ENCODE data around the gene ANKAR. TPM values are rescaled to one million over a fixed set of nuclear protein-coding genes. Genes with fewer than 3 reads are reported as not detected.
"Not testable (repeated sequence)": the region's sequence is repeated elsewhere in the genome, so short reads cannot be mapped to it uniquely, and the experiment has no call there.

Gene ANKAR
- total RNA-seq, 1 experiment from 2014 or later = 3.9 TPM

- no peak for DNase-seq
- Histone ChIP-seq H3K9me3 (no peaks in the 10 kb centered on the region), H3K4me3 (no peak overlapping the region), H3K27me3 (no peaks in the 10 kb centered on the region), H3K36me3 (0 out of 2 replicates have a peak, but pooled peaks cover 5% of the 10 kb centered on the region)
These were observed 10.3 kb downstream of the ANKAR start for GRCh38 chr2:189684811-189685210.

GRCh38 chr2:189685540-189686229 lies 11.2 kb downstream of the ANKAR start:
- Histone ChIP-seq H3K9me3 (no peaks in the 10 kb centered on the region), H3K4me3 (no peak overlapping the region), H3K36me3 (peaks cover 5% of the 10 kb centered on the region; the same call in 1 of the 2 replicates), H3K27me3 (no peaks in the 10 kb centered on the region)
- DNase-seq = peak; percentile 36

- not testable (repeated sequence) for DNase-seq, H3K9me3 ChIP-seq, H3K36me3 ChIP-seq, H3K4me3 ChIP-seq, H3K27me3 ChIP-seq
These were observed 13.3 kb downstream of the ANKAR start for GRCh38 chr2:189687796-189688195.

- no peaks in the 10 kb centered on the region for H3K9me3 ChIP-seq
- H3K4me3 ChIP-seq = no peak overlapping the region
- no peaks in the 10 kb centered on the region for H3K36me3 ChIP-seq
- DNase-seq = no peak
- no peaks in the 10 kb centered on the region for H3K27me3 ChIP-seq
These were observed 21.8 kb downstream of the ANKAR start for GRCh38 chr2:189696223-189696622.

DNA sequence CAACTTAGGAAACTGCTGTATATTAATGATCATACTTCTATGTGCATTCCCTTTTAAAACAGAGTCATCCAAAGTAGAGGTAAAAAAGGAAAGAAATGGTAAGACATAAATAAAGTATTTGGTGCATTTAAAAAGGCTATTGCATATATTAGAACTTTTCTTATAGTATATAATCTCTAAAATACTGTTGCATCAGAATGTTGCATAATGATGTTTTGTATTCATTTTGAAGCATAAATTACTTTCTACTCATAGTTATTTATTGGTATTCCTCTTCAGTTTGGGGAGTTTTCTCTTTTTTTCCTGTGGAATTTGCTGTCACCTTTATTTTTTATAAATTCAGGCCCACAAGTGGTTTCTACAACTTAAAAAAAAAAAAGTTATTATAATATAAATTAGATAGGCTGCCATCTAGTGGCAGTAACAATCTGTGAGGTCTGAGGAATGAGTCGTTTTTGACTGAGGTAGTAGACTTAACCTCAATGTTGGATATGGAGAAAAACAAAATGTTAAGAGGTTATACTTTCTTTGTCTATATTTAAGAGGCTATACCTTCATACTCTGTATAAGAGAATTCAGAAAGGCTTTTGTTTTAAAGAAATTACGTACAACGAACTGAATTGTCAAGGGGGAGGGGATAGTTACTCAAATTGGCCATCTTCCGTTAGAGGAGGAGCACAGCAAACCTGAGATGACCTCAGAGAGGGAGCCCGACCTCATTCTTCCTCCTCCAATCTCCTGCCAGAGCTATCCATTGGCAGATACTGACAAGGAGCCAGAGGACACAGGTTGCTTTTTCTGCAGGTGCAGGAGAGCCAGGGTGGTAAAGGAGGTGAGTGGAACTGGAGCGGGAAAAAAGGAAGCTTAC lies 23.8 kb downstream of the ANKAR start:
- Histone ChIP-seq H3K27me3 (no peaks in the 10 kb centered on the region), H3K9me3 (no peaks in the 10 kb centered on the region), H3K36me3 (no peaks in the 10 kb centered on the region), H3K4me3 (no peak overlapping the region)
- no peak for DNase-seq

DNA sequence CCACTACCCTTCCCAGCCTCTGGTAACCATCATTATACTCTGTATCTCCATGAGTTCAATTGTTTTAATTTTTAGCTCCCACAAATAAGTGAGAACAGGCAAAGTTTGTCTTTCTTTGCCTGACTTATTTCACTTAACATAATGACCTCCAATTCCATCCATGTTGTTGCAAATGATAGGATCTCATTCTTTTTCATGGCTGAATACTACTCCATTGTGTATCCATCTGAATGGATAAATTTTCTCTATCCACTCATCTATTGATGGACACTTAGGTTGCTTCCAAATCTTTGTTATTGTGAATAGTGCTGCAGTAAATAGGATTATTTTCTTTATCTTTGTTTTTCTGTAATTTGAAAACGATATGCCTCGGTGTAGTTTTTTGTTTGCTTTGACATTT lies 26.2 kb downstream of the ANKAR start:
- DNase-seq = no peak
- no peaks in the 10 kb centered on the region for H3K27me3 ChIP-seq
- no peaks in the 10 kb centered on the region for H3K9me3 ChIP-seq
- H3K36me3 ChIP-seq = no peaks in the 10 kb centered on the region
- H3K4me3 ChIP-seq = no peak overlapping the region

GRCh38 chr2:189702071-189702470 lies 27.6 kb downstream of the ANKAR start:
- DNase-seq = no peak
- H3K27me3 ChIP-seq = no peaks in the 10 kb centered on the region
- H3K36me3 ChIP-seq = no peaks in the 10 kb centered on the region
- no peak overlapping the region for H3K4me3 ChIP-seq
- no peaks in the 10 kb centered on the region for H3K9me3 ChIP-seq

- no peaks in the 10 kb centered on the region for H3K27me3 ChIP-seq
- H3K36me3 ChIP-seq = no peaks in the 10 kb centered on the region; the same call in 1 of the 2 replicates
- H3K9me3 ChIP-seq = no peaks in the 10 kb centered on the region; the same call in 1 of the 2 replicates
- H3K4me3 ChIP-seq = no peak overlapping the region
- no peak for DNase-seq
These were observed 35.2 kb downstream of the ANKAR start for GRCh38 chr2:189709501-189710221.

DNA sequence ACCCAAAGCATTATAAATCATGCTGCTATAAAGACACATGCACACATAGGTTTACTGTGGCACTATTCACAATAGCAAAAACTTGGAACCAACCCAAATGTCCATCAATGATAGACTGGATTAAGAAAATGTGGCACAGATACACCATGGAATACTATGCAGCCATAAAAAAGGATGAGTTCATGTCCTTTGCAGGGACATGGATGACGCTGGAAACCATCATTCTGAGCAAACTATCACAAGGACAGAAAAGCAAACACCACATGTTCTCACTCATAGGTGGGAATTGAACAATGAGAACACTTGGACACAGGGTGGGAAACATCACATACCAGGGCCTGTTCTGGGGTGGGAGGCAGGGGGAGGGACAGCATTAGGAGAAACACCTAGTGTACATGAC lies 43.1 kb downstream of the ANKAR start:
- DNase-seq, H3K27me3 ChIP-seq, H3K9me3 ChIP-seq, H3K4me3 ChIP-seq, H3K36me3 ChIP-seq: not testable (repeated sequence)

GRCh38 chr2:189719571-189719970 lies 45.1 kb downstream of the ANKAR start:
- no peak for DNase-seq
- H3K27me3 ChIP-seq = no peaks in the 10 kb centered on the region
- H3K36me3 ChIP-seq = no peaks in the 10 kb centered on the region
- no peaks in the 10 kb centered on the region for H3K9me3 ChIP-seq
- no peak overlapping the region for H3K4me3 ChIP-seq

- no peaks in the 10 kb centered on the region for H3K9me3 ChIP-seq
- no peaks in the 10 kb centered on the region for H3K36me3 ChIP-seq
- no peak overlapping the region for H3K4me3 ChIP-seq
- DNase-seq = no peak
- H3K27me3 ChIP-seq = no peaks in the 10 kb centered on the region
These were observed 48.7 kb downstream of the ANKAR start for GRCh38 chr2:189723192-189723591.

Other genes starting within 250 kb of the ANKAR start
- 52.8 and 68.4 TPM in 2 replicates for gene WDR75, start 233.2 kb upstream of the ANKAR start, total RNA-seq (2014; rRNA removed; shearing (Covaris generic); ENCODE audit: low replicate concordance)
- gene SLC40A1, start 93.9 kb upstream of the ANKAR start, total RNA-seq (2014; rRNA removed; shearing (Covaris generic); ENCODE audit: low replicate concordance) = 0.13 TPM in 1 of 2 replicates, not detected in the other
- gene ASNSD1, start 13.2 kb upstream of the ANKAR start, total RNA-seq (2014; rRNA removed; shearing (Covaris generic); ENCODE audit: low replicate concordance) = 49.5 and 151 TPM in 2 replicates
- 8.9 and 12.0 TPM in 2 replicates for gene OSGEPL1, start 88.1 kb downstream of the ANKAR start, total RNA-seq (2014; rRNA removed; shearing (Covaris generic); ENCODE audit: low replicate concordance)
- gene ORMDL1, start 109.7 kb downstream of the ANKAR start, total RNA-seq (2014; rRNA removed; shearing (Covaris generic); ENCODE audit: low replicate concordance) = 63.5 and 98.7 TPM in 2 replicates
- 23.9 and 35.5 TPM in 2 replicates for gene PMS1, start 109.8 kb downstream of the ANKAR start, total RNA-seq (2014; rRNA removed; shearing (Covaris generic); ENCODE audit: low replicate concordance)